Midbrain (tissue), 1 donor: ENCODE data around the gene EIF4E2.
"Not testable (repeated sequence)": the region's sequence is repeated elsewhere in the genome, so short reads cannot be mapped to it uniquely, and the experiment has no call there.

Source experiments
- DNase-seq: peaks from one replicate; lab custom pipeline; 2025; lab: John Stamatoyannopoulos, UW

EIF4E2 gene

GRCh38 chr2:232522623-232523401 lies 27.7 kb upstream of the EIF4E2 start:
- DNase-seq, result no peak

GRCh38 chr2:232523402-232523681 lies 27.1 kb upstream of the EIF4E2 start:
- DNase-seq, result no peak

GRCh38 chr2:232523682-232524597 lies 26.5 kb upstream of the EIF4E2 start:
- DNase-seq, result peak; percentile 25

- no peak for DNase-seq
These were observed 25.7 kb upstream of the EIF4E2 start for GRCh38 chr2:232524771-232525170.

DNA sequence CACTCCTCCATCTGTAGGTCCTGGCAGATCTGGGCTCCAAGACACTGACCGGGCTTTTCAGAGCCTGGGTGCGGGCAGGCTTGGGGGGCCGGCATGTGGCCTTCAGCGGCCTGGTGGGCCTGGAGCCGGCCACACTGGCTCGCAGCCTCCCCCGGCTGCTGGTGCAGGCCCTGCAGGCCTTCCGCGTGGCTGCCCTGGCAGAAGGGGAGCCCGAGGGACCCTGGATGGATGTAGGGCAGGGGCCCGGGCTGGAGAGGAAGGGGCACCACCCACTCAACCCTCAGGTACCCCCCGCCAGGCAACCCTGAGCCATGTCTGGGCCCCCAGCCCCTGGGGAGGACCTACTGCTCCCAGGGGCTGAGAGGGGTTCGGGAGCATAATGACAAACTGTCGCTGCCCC lies 25.3 kb upstream of the EIF4E2 start:
- no peak for DNase-seq

DNA sequence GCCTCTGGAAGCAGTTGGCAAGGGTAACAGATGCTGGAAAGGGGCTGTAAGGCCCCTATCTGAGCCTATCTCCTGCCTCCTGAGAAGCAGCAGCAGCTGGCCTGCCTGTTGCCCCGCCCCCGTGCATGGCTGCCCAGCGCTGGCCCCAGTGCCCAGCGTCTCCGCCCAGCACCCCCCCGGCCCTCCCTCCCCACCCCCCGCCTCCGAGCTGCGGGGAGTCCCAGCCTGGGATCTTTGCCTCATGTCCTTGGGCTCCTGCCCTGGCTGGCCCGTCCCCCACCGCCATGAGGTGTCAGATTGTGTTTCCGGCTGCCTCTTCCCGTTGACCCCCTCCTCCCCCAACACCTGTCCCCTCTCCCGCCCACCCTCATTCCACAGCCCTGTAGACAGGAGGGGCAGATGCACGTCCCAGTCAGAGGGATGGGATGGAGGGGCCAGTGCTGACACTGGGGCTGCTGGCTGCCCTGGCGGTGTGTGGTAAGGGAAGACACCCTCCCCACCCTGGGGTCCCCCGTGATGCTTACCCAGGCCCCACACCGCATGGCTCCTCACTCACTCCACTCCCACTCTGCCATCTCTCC lies 24.6 kb upstream of the EIF4E2 start, which contains the start of gene CHRND:
TSS of gene CHRND (plus strand) at position 370 of the 581 bp plus-strand sequence. CDS start at position 426, 56 bp downstream.
- peak; percentile 67 for DNase-seq

DNA sequence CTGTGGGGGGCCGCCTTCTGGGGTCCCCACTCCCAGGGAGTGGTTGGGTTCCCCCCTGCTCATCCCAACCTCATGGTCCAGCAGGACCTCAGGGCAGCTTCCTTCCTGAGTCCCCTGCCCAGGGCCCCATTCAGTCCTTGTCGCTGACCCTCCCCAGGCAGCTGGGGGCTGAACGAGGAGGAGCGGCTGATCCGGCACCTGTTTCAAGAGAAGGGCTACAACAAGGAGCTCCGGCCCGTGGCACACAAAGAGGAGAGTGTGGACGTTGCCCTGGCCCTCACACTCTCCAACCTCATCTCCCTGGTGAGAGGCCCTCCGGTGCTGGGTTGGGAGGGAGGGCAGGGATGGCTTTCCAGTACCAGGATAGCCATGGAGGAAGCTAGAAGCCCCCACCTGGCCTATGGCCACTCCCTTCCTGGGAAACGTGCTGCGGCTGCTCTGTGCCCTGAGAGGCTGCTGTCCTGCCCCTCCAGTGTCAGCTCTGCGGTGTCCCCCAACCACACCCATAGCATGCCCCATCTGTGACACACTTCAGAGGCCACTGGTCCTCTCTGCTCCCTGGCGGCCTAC lies 24.0 kb upstream of the EIF4E2 start:
- no peak for DNase-seq

DNA sequence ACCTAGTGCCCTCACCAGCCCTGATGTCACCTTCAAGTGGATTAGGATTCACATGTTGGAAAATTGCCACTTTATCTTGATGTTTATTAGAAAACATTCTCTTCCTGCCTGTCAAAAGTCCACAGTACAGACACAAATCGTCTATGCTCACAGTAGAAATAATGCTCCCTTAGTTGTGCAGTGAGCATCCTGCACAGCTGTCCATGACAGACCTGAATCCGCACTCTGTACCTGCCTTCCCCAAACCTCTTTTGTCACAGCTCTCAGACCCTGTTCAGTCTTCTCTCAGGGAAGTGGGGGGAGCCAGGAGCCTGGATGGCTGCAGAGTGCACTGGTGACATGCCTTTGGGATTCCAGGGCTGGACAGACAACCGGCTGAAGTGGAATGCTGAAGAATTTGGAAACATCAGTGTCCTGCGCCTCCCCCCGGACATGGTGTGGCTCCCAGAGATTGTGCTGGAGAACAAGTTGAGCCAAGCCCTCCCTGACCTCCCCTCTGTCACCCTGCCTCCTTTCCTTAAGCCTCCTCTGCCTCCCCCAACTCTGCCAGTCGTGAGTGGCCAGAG lies 22.5 kb upstream of the EIF4E2 start:
- DNase-seq, result no peak

DNA sequence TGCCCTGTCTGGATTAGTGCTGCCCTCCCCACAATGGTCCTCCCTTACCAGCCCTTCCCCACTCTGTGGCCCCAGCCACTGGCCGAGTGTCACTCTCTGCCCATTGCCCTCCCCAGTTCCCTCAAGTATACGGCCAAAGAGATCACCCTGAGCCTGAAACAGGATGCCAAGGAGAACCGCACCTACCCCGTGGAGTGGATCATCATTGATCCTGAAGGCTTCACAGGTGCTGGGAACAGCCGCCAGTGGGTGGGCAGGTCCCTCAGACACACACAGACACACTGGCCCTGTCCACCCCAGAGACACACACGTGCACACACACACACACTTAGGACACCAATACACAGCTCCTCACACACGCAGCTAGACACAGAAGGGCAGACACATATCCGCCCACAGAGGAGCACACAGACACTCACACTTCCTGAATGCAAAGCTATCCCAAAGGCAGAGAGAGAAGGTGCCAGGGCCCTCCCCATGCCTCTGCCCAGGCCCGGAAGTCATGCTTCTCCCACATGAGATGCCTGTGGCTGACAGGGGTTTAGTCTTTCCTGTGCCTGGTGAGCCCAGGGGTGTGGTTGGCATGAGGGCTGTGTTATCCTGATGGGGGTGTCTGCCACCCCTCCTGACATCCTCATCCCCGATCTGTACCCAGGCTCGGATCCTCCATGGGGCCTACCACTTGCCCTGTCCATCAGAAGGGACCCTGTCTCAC lies 21.6 kb upstream of the EIF4E2 start:
- no peak for DNase-seq

DNA sequence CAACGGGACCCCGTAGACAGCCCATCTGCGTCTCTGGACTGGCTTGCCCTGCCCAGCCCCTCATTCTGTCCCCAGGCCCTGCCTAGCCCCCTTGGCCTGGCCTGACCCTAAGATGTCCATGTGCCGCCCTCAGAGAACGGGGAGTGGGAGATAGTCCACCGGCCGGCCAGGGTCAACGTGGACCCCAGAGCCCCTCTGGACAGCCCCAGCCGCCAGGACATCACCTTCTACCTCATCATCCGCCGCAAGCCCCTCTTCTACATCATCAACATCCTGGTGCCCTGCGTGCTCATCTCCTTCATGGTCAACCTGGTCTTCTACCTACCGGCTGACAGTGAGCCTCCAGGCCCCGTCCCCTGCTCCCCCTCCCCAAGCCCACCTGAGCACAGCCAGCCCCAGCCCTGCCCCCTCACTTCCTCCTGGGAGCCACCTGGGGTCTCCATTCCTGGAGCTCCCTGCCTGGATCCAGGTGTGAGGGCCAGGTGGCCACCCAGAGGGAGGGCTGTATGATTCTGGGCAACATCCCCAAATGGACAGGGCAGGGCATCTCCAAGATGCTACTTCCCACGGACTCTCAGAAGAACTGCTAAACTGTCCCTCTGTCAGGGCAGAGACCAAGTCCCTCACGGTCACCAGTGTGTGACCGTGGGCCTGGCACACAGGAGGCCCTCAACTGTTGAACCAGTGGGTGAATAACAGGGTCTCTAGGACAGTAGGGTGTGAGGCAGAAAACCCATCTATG lies 20.5 kb upstream of the EIF4E2 start:
- DNase-seq, result no peak

DNA sequence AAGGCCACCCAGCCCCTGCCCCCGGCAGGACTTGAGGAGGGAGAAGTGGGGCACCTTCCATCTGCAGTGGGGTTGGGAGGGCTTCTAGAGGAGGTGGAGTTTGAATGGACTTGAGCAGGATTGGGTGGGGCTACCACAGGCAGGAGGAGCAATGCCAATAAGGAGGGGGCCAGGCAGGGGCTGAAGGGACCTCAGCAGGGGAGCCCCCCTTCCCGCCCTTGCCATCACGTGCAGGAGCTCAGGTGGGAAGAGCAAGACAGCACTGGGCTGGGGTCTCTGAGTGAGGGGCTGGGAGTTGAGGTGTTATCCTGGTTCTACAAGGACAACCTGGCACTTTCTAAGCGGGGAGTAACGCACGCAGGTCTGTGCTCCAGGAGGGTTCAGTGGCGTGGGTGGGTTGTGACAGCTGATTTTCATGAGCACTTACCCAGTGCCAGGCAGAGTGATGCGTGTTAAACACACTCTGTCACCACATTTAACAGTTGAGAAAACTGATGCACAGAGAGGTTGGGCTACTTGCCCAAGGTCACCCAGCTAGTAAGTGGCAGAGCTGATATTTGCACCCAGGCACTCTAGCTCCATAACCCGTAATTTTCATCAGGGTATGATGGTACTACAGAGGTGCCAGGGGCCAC lies 19.7 kb upstream of the EIF4E2 start:
- no peak for DNase-seq

- DNase-seq, result no peak
These were observed 18.1 kb upstream of the EIF4E2 start for GRCh38 chr2:232532419-232532818.

DNA sequence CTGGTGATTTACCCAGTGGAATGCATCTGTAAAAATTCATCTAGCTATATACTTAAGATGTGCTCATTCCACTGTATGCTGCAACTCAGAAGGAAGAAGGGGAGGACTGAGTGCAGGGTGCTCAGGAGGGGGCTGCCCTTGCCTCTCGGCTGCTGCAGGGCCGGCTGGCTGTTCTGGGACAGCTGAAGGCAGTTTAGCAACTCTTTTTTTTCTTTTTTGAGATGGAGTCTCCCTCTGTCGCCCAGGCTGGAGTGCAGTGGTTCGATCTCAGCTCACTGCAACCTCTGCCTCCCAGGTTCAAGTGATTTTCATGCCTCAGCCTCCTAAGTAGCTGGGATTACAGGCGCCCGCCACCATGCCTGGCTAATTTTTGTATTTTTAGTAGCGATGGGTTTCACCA lies 17.7 kb upstream of the EIF4E2 start:
- not testable (repeated sequence) for DNase-seq

GRCh38 chr2:232533944-232534710 lies 16.4 kb upstream of the EIF4E2 start:
- DNase-seq, result no peak

DNA sequence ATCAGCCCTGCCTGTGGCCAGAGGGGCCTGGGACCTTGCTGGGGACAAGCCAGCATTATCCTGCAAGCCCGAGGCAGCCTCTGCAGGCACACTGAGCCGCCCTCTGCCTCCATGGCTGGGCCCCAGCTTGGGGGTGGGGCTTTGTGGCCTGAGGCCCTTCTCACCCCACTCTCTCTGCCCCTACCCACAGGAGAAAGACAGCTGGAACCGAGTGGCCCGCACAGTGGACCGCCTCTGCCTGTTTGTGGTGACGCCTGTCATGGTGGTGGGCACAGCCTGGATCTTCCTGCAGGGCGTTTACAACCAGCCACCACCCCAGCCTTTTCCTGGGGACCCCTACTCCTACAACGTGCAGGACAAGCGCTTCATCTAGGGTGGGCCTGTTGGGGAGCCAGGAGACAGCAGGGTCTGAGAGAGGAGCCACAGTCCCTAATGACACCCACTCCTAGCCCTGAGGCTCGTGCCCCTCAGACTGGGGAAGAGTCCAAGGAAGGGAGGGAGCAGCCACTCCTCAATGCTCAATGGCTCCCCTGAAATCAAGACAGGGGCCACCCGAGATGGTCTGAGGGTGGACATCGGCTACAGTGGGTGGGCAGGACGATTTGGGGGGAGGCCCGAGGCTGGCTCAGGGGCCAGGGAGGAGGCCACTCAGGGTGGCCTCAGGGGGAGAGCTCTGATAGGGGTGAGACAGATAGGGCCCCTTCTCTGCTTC lies 15.4 kb upstream of the EIF4E2 start:
- DNase-seq, result no peak

DNA sequence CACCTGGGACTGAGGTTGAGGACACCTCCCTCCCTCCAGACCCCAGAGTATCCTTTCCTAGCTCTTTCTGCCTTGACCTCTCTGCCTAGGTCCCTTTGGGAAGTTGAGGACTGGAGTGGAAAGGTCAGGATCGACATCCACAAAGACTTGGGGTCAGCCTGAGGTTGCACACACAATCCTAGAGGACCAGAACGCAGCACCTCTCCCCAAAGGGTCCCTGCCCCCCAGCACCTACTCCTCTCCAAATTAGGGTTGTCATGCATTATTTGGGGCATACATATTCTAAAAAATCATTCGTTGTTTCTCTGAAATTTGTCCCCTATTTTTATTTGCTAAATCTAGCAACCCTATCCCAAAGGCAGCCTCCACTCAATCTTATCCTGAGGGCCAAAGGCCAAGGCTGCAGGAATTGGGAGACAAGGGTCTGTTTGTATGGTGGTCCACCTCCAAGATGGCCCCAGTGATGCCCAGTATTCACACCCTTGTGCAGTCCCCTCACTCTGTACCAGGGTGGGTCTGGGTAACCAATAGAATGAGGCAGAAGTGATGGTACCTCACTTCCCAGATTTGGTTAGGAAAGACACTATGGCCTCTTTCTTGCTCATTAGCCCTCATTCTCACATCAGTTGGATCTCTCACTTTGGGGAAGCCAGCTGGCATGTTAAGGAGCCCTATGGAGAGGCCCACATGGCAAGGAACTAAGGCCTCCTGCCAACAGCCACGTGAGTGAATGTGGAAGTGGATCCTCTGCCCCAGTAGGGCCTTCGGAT lies 14.5 kb upstream of the EIF4E2 start:
- DNase-seq, result no peak

- no peak for DNase-seq
These were observed 13.4 kb upstream of the EIF4E2 start for GRCh38 chr2:232537079-232537478.

GRCh38 chr2:232537499-232537898 lies 13.0 kb upstream of the EIF4E2 start:
- no peak for DNase-seq
